SK-N-SH (cell line): ENCODE results near the gene RNF180. TPM values are rescaled to one million over a fixed set of nuclear protein-coding genes. Genes with fewer than 3 reads are reported as not detected.

Experiments
- CTCF ChIA-PET: fragments of 300-600, 350-600 bp; formaldehyde crosslinking; extraction: SDS; loops from one replicate; lab custom pipeline; 2021; lab: Yijun Ruan, JAX
- POLR2A ChIA-PET: fragments of 350-600 bp; sonication (Branson Sonifier 250); formaldehyde crosslinking; extraction: SDS; loops from one replicate; lab custom pipeline; 2020; ENCODE audit warnings: antibody characterized with exemption, inconsistent platforms; lab: Yijun Ruan, JAX
- DNase-seq: peaks from one replicate; pipeline ENCODE4 v3.0.0; 2012
- H2AFZ ChIP-seq: fragments of 200-600 bp; sonication (generic); 2 replicates; pipeline ENCODE4 v1.8.1; 2016; ENCODE audit warnings: antibody characterized with exemption, mild to moderate bottlenecking, low read depth
- H3F3A ChIP-seq: fragments of 200-600 bp; sonication (generic); replicated peaks from 2 replicates; pipeline ENCODE3; 2016; ENCODE audit warnings: antibody characterized with exemption, mild to moderate bottlenecking; ENCODE audit not compliant: insufficient read depth
- H3K27ac ChIP-seq, 2 experiments: fragments of 200-500 bp in 1 of 2; fragments of 200-600 bp in 1 of 2; sonication (Bioruptor generic) in 1 of 2; sonication (generic), shearing (Covaris generic) in 1 of 2; 2 replicates each; pipeline versions ENCODE4 v1.5.1 to v1.6.1; 2014 to 2016; ENCODE audit warnings: low read depth in 2 of 2, inconsistent platforms in 1 of 2, low read length in 1 of 2, mild to moderate bottlenecking in 1 of 2, mixed read lengths in 1 of 2
- H3K27me3 ChIP-seq: fragments of 200-600 bp; sonication (generic), shearing (Covaris generic); 2 replicates; pipeline ENCODE4 v1.6.1; 2016; ENCODE audit warnings: mixed run types; ENCODE audit not compliant: insufficient read depth
- H3K36me3 ChIP-seq, 2 experiments: fragments of 200-500 bp in 1 of 2; fragments of 200-600 bp in 1 of 2; sonication (Bioruptor generic) in 1 of 2; sonication (generic) in 1 of 2; replicated peaks in 1 of 2; 2 replicates each; pipeline versions ENCODE3 to v1.5.1; 2014 to 2016; ENCODE audit warnings: low read length in 1 of 2, mild to moderate bottlenecking in 1 of 2; ENCODE audit not compliant: insufficient read depth in 2 of 2, control insufficient read depth in 1 of 2
- H3K4me1 ChIP-seq, 2 experiments: fragments of 200-500 bp in 1 of 2; fragments of 200-600 bp in 1 of 2; sonication (Bioruptor generic) in 1 of 2; sonication (generic), shearing (Covaris generic) in 1 of 2; 2 replicates each; pipeline versions ENCODE4 v1.5.1 to v1.6.1; 2014 to 2016; ENCODE audit warnings: low read depth in 1 of 2, low read length in 1 of 2, mixed run types in 1 of 2; ENCODE audit not compliant: insufficient read depth in 2 of 2, control insufficient read depth in 1 of 2
- H3K4me2 ChIP-seq: fragments of 200-600 bp; sonication (generic), shearing (Covaris generic); 2 replicates; pipeline ENCODE4 v1.6.1; 2017; ENCODE audit warnings: mixed run types
- H3K4me3 ChIP-seq, 2 experiments: fragments of 200-500 bp in 1 of 2; fragments of 200-600 bp in 1 of 2; sonication (Bioruptor generic) in 1 of 2; sonication (generic), shearing (Covaris generic) in 1 of 2; 2 replicates each; pipeline versions ENCODE4 v1.5.1 to v1.8.1; 2014 to 2016; ENCODE audit warnings: low read depth in 2 of 2, inconsistent platforms in 1 of 2, low read length in 1 of 2, mild to moderate bottlenecking in 1 of 2, mixed read lengths in 1 of 2, moderate library complexity in 1 of 2
- H3K79me2 ChIP-seq: fragments of 200-600 bp; sonication (generic); 2 replicates; pipeline ENCODE4 v1.8.1; 2017; ENCODE audit warnings: mild to moderate bottlenecking; ENCODE audit not compliant: insufficient read depth
- H3K9ac ChIP-seq: fragments of 200-600 bp; sonication (generic); 2 replicates; pipeline ENCODE4 v1.6.1; 2017; ENCODE audit warnings: mixed run types
- H3K9me2 ChIP-seq: fragments of 200-600 bp; sonication (generic); 2 replicates; pipeline ENCODE4 v1.6.1; 2017; ENCODE audit warnings: mixed run types
- H3K9me3 ChIP-seq: fragments of 200-600 bp; sonication (generic); 2 replicates; pipeline ENCODE4 v1.6.1; 2017; ENCODE audit warnings: mixed run types, mild to moderate bottlenecking, moderate library complexity
- H4K20me1 ChIP-seq: fragments of 200-600 bp; sonication (generic); 2 replicates; pipeline ENCODE4 v1.6.1; 2017; ENCODE audit warnings: mild to moderate bottlenecking, mixed run types; ENCODE audit not compliant: insufficient read depth
- CHD2 ChIP-seq: fragments of 150-350 bp; IDR thresholded peaks from 2 replicates; pipeline ENCODE4 v1.6.1; 2018; ENCODE audit warnings: low read length; ENCODE audit not compliant: partially characterized antibody
- CTCF ChIP-seq: fragments of 200-600 bp; sonication (generic); IDR thresholded peaks from 2 replicates; pipeline ENCODE4 v1.6.1; 2017; ENCODE audit warnings: antibody characterized with exemption, mild to moderate bottlenecking, moderate library complexity
- ELF1 ChIP-seq: IDR thresholded peaks from 2 replicates; pipeline ENCODE4 v1.4.0; 2012
- EP300 ChIP-seq, 2 experiments: IDR thresholded peaks; 2 replicates each; pipeline versions ENCODE4 v1.4.0 to v1.6.1; 2012; ENCODE audit warnings: borderline replicate concordance in 1 of 2, low read depth in 1 of 2, low read length in 1 of 2
- FOSL2 ChIP-seq: IDR thresholded peaks from 2 replicates; pipeline ENCODE4 v1.4.0; 2012; ENCODE audit warnings: low read depth, mild to moderate bottlenecking, moderate library complexity, borderline replicate concordance
- FOXM1 ChIP-seq: IDR thresholded peaks from 2 replicates; pipeline ENCODE4 v1.4.0; 2012; ENCODE audit warnings: low read depth, mild to moderate bottlenecking
- GABPA ChIP-seq: IDR thresholded peaks from 2 replicates; pipeline ENCODE4 v1.4.0; 2012; ENCODE audit warnings: low read depth, mild to moderate bottlenecking
- IRF3 ChIP-seq: fragments of 150-350 bp; IDR thresholded peaks from 2 replicates; pipeline ENCODE4 v1.6.1; 2016; ENCODE audit warnings: mild to moderate bottlenecking, low read depth, low read length
- JUND ChIP-seq: IDR thresholded peaks from 2 replicates; pipeline ENCODE4 v1.4.0; 2012
- MXI1 ChIP-seq: IDR thresholded peaks from 2 replicates; pipeline ENCODE4 v1.6.1; 2012; ENCODE audit warnings: mild to moderate bottlenecking, low read depth, low read length, improper control_type of control experiment
- NRF1 ChIP-seq: IDR thresholded peaks from 2 replicates; pipeline ENCODE4 v1.6.1; 2012; ENCODE audit warnings: low read depth, mild to moderate bottlenecking, low read length
- PBX3 ChIP-seq: IDR thresholded peaks from 2 replicates; pipeline ENCODE4; 2012
- POLR2AphosphoS5 ChIP-seq: IDR thresholded peaks from 2 replicates; pipeline ENCODE4 v1.6.1; 2012; ENCODE audit warnings: low read depth, low read length
- RAD21 ChIP-seq: IDR thresholded peaks from 2 replicates; pipeline ENCODE4 v1.6.1; 2012; ENCODE audit warnings: mild to moderate bottlenecking, low read length
- RFX5 ChIP-seq: IDR thresholded peaks from 2 replicates; pipeline ENCODE4 v1.6.1; 2012; ENCODE audit warnings: mild to moderate bottlenecking, improper control_type of control experiment, low read length
- RXRA ChIP-seq: IDR thresholded peaks from 2 replicates; pipeline ENCODE4 v1.4.0; 2012; ENCODE audit warnings: low read depth, mild to moderate bottlenecking, borderline replicate concordance
- SMC3 ChIP-seq: IDR thresholded peaks from 2 replicates; pipeline ENCODE4 v1.6.1; 2012; ENCODE audit warnings: low read depth, low read length, improper control_type of control experiment
- TEAD4 ChIP-seq: IDR thresholded peaks from 2 replicates; pipeline ENCODE4 v1.4.0; 2012; ENCODE audit warnings: mild to moderate bottlenecking, borderline replicate concordance; ENCODE audit not compliant: insufficient read depth
- USF2 ChIP-seq: fragments of 150-350 bp; IDR thresholded peaks from 2 replicates; pipeline ENCODE4 v1.6.1; 2017; ENCODE audit warnings: antibody characterized with exemption, low read length, low read depth, borderline replicate concordance
- YY1 ChIP-seq: IDR thresholded peaks from 2 replicates; pipeline ENCODE4 v1.4.0; 2012; ENCODE audit warnings: low read depth, mild to moderate bottlenecking
- ZBTB33 ChIP-seq: IDR thresholded peaks from 2 replicates; pipeline ENCODE4 v1.4.0; 2012; ENCODE audit warnings: low read depth, borderline replicate concordance
- WGBS: methylation state at CpG from one replicate; pipeline ENCODE4 v1.1.6; 2017; ENCODE audit warnings: low lambda C conversion rate; 5-methylcytosine and 5-hydroxymethylcytosine counted together
- polyA plus RNA-seq, 3 experiments: library from polyadenylated mRNA; depleted of rRNA; stranded (reverse); fragments of >200 nt; gene quantifications; 2 replicates each; pipeline ENCODE4 v1.2.3, GENCODE V29; 2012

Gene RNF180
- polyA plus RNA-seq, 1 of the 3 experiments (the other 2 are of a cell fraction): 0.02 TPM

GRCh38 chr5:64229163-64229774, 63.6 kb downstream of the RNF180 start:
- peak; percentile 57 for DNase-seq
- POLR2A ChIA-PET: no interaction called here
- 3% methylated on average over 4 of the region's 4 CpGs for WGBS

More at GRCh38 chr5:64229163-64229774, 63.6 kb downstream of the RNF180 start:
- Histone ChIP-seq H3F3A (no peaks in the 10 kb centered on the region), H3K9ac (no peak overlapping the region), H3K36me3 (no peaks in the 10 kb centered on the region), H3K4me1 (no peaks in the 10 kb centered on the region)
- TF ChIP-seq POLR2AphosphoS5: no peak
- no peak for TF ChIP-seq USF2
- TF ChIP-seq PBX3: no peak
- no peak for TF ChIP-seq RXRA
- no peak for TF ChIP-seq NRF1
- TF ChIP-seq MXI1: no peak
- TF ChIP-seq IRF3: no peak
- TF ChIP-seq ZBTB33: no peak
- peak; percentile 56 for TF ChIP-seq SMC3
- TF ChIP-seq CHD2: no peak
- peak; percentile 68 for TF ChIP-seq RAD21
- no peak for TF ChIP-seq FOSL2
- peak; percentile 80 for TF ChIP-seq CTCF
- TF ChIP-seq YY1: no peak
- no peak for TF ChIP-seq GABPA
- TF ChIP-seq ELF1: no peak
- no peak for TF ChIP-seq JUND
- no peak for TF ChIP-seq FOXM1
- no peak for TF ChIP-seq RFX5
- TF ChIP-seq TEAD4: no peak
- no peak for TF ChIP-seq EP300 (IDR thresholded peaks at IDR 0.05; ENCODE audit: borderline replicate concordance in 1 of 2, low read depth in 1 of 2, low read length in 1 of 2)
- TF ChIP-seq, all 33 proteins: peak for 3
- H3K27ac ChIP-seq: no peak overlapping the region
- peak overlapping the region in 1 of 2 experiments; percentile 30; a peak in 1 of 4 replicates for H3K4me3 ChIP-seq
- no peaks in the 10 kb centered on the region for H4K20me1 ChIP-seq
- H3K27me3 ChIP-seq: no peaks in the 10 kb centered on the region
- H3K9me3 ChIP-seq: no peaks in the 10 kb centered on the region
- CTCF ChIA-PET: interaction anchor here (0.7 to 9.4 kb wide), 16 partner anchors 9 to 553 kb away, joined by 3 to 120 read pairs (median 4); no protein-coding TSS in a partner anchor
- H3K79me2 ChIP-seq: no peaks in the 10 kb centered on the region
- no peaks in the 10 kb centered on the region for H3K9me2 ChIP-seq
- no peak overlapping the region for H2AFZ ChIP-seq
- H3K4me2 ChIP-seq: no peak overlapping the region
